Measurements from ENCODE around the gene BBC3. TPM values are rescaled to one million over a fixed set of nuclear protein-coding genes. Genes with fewer than 3 reads are reported as not detected.

BBC3 gene
- total RNA-seq, 4 donors from 2014 or later: 3.4 to 7.6 (median 4.2) TPM

DNA sequence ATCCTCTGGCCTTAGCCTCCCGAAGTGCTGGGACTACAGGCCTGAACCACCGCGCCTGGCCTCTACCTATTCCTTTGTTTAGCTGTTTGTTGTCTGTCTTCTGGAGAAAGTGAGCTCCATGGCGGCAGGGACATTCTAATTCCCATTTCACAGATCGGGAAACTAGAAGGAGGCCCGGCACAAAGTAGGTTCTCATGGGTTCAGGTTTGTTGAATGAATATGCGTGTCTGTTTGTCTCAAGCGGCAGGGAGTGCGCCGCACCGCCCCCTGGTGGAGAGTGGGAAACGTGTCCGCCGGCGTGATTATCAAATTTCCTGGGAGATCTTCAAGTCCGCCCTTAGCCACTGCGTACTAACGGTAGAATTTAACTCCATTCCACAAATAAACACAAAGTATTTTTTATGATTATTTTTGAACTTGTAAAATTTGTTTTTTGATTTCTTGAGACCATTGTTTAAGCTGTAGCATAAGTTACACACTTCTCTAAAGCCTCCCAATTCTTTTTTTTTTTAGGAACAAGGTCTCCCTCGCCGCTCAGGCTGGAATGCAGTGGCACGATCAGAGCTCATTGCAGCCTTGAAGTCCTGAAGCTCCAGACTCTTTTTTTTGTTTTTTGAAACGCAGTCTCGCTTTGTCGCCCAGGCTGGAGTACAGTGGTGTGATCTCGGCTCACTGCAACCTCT is 16.4 kb upstream of the BBC3 start:
- TF ChIP-seq CTCF (IDR thresholded peaks at IDR 0.05 in 4 of 5, conservative IDR thresholded peaks at IDR 0.05 in 1 of 5) (peak; percentile 81 to 94 (median 89)), POLR2A (IDR thresholded peaks at IDR 0.05) (no peak)
- Histone ChIP-seq H3K36me3 (no peaks in the 10 kb centered on the region), H3K4me1 (peaks cover 12 to 18% of the 10 kb centered on the region in 2 donors), H3K27ac (no peak overlapping the region), H3K27me3 (peaks cover 5 to 12% (median 10%) of the 10 kb centered on the region in 3 donors), H3K9me3 (no peaks in the 10 kb centered on the region), H3K4me3 (no peak overlapping the region)
- DNase-seq: peak; percentile 34 to 76
- ATAC-seq: peak; percentile 43 to 46
- intact Hi-C loops (cut with DNase I; ENCODE audit: low total_unique reads): no loop called here
- in situ Hi-C loops (cut with MboI; ENCODE audit: low sequenced_read_pairs in 4 of 4): loop anchor here (5.0 to 10.0 kb wide), 4 partner anchors 35 to 113 kb away; partner anchors contain the start of gene SAE1 (in 1 of the 4)

DNA sequence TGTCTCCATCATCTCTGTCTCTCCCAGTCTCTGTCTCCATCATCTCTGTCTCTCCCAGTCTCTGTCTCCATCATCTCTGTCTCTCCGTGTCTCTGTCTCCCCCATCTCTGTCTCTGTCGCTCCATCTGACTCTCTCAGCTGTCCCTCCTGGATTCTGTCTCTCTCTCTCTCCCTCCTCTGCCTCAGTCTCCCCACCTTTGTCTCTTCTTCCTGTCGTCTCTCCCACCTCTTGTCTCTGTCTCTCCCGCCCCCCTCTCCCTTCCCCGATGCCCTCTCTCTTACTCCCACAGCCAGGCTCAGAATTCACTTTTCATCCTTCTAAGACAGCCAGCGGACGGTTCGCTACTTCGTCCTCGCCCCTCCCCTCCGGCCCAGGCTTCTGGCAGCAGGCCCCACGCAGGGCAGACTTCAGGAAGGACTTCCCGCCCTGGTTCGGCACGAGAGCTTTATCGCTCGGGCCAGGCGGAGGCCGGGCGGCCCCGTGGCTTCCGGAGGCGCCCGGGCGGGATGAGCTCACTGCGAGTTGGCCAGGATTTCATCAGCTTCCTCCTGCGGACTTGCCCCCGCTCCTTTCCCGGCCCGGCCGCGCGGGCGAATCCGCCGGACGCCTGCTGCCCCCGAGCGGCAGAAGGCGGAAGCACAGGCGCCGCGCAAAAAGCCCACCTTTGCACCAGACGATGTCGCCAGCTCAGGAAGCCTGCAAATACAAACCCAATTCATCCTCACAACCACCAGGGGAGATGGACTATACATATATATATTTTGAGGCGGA is 13.0 kb upstream of the BBC3 start:
- intact Hi-C loops (cut with DNase I; ENCODE audit: low total_unique reads): loop anchor here (1.0 to 5.0 kb wide), 3 partner anchors 18 to 112 kb away; partner anchors contain the start of gene SAE1
- in situ Hi-C loops (cut with MboI; ENCODE audit: low sequenced_read_pairs in 4 of 4): loop anchor here in 3 of 4 donors (10.0 kb wide), 2 partner anchors 99 to 109 kb away; partner anchors contain the start of gene SAE1 (in 1 of the 3)
- no peaks in the 10 kb centered on the region for H3K36me3 ChIP-seq
- H3K27me3 ChIP-seq: peaks cover 30 to 36% (median 34%) of the 10 kb centered on the region in 3 donors
- H3K4me3 ChIP-seq: peak overlapping the region; percentile 44 to 60 (median 51)
- DNase-seq (peak; percentile 80 to 88), ATAC-seq (peak; percentile 88 to 92)
- H3K4me1 ChIP-seq: peaks cover 12 to 31% of the 10 kb centered on the region in 2 donors
- peak overlapping the region; percentile 56 to 71 (median 68) for H3K27ac ChIP-seq
- H3K9me3 ChIP-seq: no peaks in the 10 kb centered on the region
- TF ChIP-seq CTCF (IDR thresholded peaks at IDR 0.05 in 4 of 5, conservative IDR thresholded peaks at IDR 0.05 in 1 of 5) (peak; percentile 98 to 99 (median 99)), POLR2A (IDR thresholded peaks at IDR 0.05) (peak in 1 of 2 donors; percentile 39)

DNA sequence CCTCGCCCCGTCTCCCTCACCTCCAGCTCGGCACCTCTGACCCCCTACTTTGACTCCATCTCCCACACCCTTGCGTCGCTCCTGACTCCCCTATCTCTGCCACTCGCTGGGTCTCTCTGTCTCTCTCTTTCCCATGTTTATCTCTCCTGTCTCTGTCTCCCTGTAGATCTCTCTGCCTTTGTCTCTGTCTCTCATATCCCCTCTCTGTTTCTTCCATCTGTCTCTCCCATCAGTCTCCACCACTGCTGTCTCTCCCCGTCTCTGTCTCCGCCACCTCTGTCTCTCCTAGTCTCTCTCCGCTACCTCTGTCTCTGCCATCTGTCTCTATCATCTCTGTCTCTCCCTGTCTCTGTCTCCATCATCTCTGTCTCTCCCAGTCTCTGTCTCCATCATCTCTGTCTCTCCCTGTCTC is 12.4 kb upstream of the BBC3 start:
- peak overlapping the region; percentile 10 to 50 (median 38) for H3K4me3 ChIP-seq
- intact Hi-C loops (cut with DNase I; ENCODE audit: low total_unique reads): loop anchor here (5.0 kb wide), 1 partner anchor 111 kb away; the partner anchor contains the start of gene SAE1
- ATAC-seq (no peak), DNase-seq (no peak)
- H3K4me1 ChIP-seq: peaks cover 12 to 31% of the 10 kb centered on the region in 2 donors
- H3K27me3 ChIP-seq: peaks cover 30 to 36% (median 34%) of the 10 kb centered on the region in 3 donors
- in situ Hi-C loops (cut with MboI; ENCODE audit: low sequenced_read_pairs in 4 of 4): loop anchor here in 3 of 4 donors (10.0 kb wide), 2 partner anchors 99 to 109 kb away; partner anchors contain the start of gene SAE1 (in 1 of the 3)
- H3K9me3 ChIP-seq: no peaks in the 10 kb centered on the region
- TF ChIP-seq POLR2A (IDR thresholded peaks at IDR 0.05) (no peak), CTCF (IDR thresholded peaks at IDR 0.05 in 4 of 5, conservative IDR thresholded peaks at IDR 0.05 in 1 of 5) (no peak)
- H3K36me3 ChIP-seq: no peaks in the 10 kb centered on the region
- peak overlapping the region in 3 of 4 donors; percentile 43 to 71 (median 67) for H3K27ac ChIP-seq

- no peak for DNase-seq
- Histone ChIP-seq H3K36me3 (no peaks in the 10 kb centered on the region), H3K4me3 (no peak overlapping the region), H3K27me3 (peaks cover 30 to 36% (median 34%) of the 10 kb centered on the region in 3 donors), H3K9me3 (no peaks in the 10 kb centered on the region), H3K4me1 (peaks cover 8 to 27% of the 10 kb centered on the region in 2 donors), H3K27ac (no peak overlapping the region)
- intact Hi-C loops (cut with DNase I; ENCODE audit: low total_unique reads) (loop anchor here (1.0 to 5.0 kb wide), 2 partner anchors 11 to 110 kb away; partner anchors contain the start of genes BBC3 and SAE1), in situ Hi-C loops (cut with MboI; ENCODE audit: low sequenced_read_pairs in 4 of 4) (loop anchor here in 3 of 4 donors (10.0 kb wide), 2 partner anchors 97 to 107 kb away; partner anchors contain the start of gene SAE1 (in 1 of the 3))
- TF ChIP-seq POLR2A (IDR thresholded peaks at IDR 0.05): no peak
- no peak for TF ChIP-seq CTCF (IDR thresholded peaks at IDR 0.05 in 4 of 5, conservative IDR thresholded peaks at IDR 0.05 in 1 of 5)
- ATAC-seq: no peak
Observed at GRCh38 chr19:47241919-47242577, 11.0 kb upstream of the BBC3 start.

Data from gastrocnemius medialis (tissue), 4 donors.